IPS-NIHi7 (cell line): ENCODE data around the gene ENKD1.

Experiments used
- DNase-seq: peaks from one replicate; pipeline ENCODE4 v3.0.0; 2012; ENCODE audit warnings: mixed read lengths; ENCODE audit errors: extremely low spot score

The ENKD1 gene

DNA sequence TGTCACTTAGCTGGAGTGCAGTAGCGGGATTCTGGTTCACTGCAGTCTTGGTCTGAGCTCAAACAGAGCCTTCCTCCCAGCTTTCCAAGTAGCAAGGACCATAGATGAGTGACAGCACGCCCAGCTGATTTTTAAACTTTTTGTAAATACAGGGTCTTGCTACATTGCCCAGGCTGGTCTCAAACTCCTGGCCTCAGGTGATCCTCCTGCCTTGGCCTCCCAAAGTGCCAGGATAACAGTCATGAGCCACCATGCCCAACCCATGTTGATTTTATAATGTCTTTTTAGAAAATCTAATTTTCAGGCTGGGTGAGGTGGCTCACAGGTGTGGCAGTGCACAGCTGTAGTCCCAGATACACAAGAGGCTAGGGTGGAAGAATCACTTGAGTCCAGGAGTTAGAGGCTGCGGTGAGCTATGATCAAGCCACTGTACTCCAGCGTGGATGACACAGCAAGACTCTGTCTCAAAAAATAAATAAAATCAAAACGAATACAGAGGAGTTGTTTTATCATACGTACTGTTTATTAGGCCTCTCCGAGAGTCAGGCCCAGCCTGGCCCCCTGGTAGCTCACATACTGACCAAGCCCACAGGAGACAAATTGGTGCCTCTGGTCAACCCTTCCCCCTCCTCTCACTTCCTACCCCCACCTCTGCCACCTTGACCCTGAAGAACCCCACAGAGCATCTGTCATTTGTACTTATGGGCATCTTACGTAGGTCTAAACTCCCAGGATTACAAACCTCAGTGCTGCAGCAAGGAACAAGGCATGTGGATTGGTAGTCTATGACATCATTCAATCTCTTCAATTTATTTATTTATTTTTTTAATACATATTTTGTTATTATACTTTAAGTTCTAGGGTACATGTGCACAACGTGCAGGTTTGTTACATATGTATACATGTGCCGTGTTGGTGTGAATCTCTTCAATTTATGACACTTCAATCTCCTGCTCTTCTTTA, 13.7 kb upstream of the ENKD1 start:
- DNase-seq, result no peak

DNA sequence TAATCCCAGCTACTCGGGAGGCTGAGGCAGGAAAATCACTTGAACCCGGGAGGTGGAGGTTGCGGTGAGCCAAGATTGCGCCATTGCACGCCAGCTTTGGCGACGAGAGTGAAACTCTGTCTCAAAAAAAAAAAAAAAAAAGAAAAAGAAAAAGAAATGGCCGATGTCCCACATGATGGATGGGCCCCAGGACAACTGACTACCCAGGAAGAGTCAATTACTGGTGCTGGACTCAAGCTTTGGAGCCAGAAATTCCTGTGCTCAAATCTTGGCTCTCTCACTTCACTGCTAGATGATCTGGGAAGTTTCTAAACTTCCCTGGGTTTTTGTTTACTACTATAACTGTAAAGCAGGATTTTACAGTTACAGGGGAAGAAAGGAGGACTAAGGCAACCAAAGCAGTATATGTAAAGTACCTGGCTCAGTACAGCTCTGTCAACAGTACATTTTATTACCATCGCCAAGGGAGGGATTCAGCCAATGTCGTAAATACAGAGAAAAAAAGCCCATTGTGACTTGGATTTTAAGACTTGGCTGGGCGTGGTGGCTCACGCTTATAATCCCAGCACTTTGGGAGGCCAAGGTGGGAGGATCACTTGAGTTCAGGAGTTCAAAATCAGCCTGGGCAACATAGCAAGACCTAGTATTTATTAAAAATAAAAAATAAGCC, 11.9 kb upstream of the ENKD1 start:
- DNase-seq, result no peak

DNA sequence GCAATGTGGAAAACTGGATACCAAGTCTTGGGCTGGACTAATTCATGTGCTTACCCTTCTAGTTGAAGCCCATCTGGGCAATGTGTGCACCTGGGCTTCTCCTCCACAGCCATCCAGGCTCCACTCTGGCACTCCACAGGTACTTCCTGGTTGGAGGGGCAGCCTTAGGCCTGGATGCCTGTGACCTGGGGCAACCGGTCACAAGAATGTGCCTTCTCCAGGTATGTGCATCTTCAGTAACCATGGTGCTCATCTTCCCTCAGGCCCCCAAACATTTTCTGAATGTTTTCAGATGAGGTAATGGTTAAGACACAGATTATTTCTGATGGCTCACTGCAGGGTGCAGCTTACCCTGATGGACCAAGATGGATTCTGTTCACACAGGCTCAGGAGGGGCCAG, 11.2 kb upstream of the ENKD1 start:
- DNase-seq, result no peak

DNA sequence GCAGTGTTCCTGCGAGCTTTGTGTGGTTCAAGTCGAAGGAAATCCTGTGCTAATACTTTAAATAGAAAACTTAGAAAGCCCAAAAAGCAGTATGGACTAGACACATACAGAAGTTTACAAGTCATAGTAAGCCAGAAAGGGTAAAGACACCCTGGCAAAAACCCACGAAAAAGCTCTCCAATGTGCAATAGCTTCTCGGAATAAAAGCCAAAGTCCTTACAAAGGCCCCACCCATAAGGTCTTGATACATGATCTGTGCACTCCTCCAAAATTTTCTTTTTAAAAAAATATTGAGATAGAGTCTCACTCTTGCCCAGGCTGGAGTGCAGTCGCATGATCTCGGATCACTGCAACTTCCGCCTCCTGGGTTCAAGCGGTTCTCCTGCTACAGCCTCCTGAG, 10.4 kb upstream of the ENKD1 start:
- DNase-seq, result no peak

DNA sequence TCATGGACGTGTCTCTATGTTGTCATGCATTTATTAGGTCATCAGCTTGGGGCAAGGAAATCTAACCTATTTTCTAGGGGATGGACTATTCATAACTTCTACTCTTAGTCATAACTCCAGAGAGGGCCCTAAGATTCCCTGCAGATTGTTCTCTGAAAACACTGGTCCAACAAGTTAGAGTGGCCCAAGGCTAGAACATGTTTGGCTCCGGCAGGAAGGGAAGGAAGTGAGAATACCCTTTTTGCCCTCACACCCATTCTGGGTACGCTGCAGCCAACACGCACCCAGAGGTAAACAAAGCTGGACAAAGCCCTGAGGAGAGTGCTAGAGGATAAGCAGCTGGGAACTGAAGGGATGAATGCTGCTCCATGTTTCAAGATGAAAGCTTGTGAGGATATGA, 10.0 kb upstream of the ENKD1 start:
- DNase-seq, result no peak

DNA sequence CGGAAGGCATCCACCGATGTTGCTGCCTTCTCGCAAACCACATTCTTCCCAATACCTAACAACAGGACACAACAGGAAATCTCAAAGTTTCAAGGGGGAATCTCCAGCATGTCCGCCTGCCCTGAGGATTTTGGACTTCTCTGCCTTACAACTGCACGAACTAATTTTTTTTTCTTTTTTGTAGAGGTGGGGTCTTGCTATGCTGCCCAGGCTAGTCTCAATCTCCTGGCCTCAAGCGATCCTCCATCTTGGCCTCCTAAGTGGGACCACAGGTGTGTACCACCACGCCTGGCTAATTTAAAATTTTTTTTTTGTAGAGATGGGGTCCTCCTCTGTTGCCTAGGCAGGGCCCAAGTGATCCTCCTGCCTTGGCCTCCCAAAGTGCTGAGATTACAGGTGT, 9.4 kb upstream of the ENKD1 start:
- DNase-seq, result no peak

DNA sequence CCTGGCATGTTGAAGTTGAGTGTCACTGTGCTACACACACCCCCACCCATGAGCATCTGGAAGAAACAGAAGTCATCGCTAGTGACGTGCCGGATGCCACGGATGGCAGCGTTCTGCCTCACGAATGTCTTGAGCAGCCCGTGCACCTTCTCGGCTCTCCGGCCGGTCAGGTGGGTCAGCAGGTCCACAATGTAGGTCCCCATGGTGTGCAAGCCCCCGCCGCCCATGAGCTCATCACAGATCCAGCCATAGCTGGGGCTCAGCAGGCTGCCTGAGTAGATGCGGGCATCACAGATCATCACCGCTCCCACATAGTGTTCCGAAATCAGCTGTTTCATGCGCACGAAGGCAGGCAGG, 9.0 kb upstream of the ENKD1 start:
- no peak for DNase-seq

DNA sequence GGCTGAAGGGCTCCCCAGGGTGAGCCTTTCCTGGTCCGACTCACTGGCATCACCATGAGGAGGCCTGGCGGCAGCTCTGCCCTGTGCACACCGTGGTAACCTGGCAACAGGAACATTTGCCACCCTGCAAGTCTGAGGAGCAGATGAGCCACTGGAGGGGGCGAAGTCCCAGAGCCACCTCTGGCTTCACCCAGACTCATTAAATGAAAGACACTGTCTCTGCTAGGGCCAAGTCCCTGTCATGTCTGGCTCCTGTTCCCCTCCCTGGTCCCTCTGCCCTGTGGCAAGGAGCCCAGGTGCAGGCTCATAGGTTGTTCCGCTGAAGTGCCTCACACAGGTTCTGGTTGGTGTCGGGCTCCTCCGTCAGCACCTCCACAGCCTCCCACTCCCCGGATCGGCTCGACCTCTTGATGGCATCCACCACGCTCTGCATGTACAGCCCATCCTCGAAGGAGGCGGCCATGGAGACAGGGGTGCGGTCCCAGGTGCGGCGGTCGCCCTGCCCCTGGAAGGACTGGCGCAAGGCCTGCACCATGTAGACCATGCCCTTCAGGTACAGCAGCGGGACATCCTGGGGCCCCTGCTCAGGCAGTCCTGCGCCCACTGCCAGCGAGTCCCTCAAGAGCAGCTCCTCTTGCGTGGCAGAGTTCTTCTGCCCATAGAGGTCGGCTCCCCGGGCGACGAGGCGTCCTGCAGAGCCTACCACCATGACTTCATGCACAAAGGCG, 8.5 kb upstream of the ENKD1 start:
- no peak for DNase-seq

DNA sequence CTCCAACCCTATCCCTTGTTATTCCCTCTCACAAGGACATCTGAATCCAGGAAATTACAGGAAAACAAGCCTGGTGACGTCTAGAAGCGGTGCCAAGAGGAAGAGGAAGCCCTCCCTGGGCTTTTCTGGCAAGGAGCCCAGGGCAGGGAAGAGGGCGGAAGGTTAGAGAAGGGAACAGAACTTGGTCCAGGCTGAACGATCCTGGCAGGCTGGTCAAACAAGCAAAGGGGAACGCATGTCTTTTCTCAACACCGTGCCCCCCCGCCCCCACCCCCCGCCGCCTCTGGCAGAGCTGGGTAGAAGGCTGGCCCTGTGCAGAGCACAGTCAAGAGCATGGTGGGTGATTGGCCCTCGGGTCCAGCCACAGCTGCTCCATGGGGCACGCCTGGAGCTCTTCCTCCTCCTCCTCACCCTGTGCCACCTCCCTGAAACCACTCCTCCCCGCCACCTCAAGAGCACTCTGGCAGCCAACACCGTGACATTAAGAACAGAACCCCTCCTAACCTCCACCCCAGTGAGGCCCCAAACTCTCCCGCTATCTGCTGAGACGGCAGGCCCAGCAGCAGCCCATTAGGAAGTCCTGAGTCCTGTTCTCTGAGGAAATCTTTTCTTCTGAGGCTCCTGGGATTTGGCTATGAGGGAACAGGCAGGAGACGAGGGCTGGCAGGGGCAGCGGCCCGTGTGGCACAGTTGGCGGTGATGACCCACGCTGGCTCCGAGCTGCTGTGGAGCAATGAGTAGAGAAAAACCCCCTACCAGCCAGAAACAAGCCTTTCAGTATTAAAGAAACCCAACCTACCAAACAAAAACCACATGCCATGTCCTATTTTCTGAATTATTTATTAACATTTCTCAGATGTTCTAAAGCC, 7.4 kb upstream of the ENKD1 start:
- no peak for DNase-seq

DNA sequence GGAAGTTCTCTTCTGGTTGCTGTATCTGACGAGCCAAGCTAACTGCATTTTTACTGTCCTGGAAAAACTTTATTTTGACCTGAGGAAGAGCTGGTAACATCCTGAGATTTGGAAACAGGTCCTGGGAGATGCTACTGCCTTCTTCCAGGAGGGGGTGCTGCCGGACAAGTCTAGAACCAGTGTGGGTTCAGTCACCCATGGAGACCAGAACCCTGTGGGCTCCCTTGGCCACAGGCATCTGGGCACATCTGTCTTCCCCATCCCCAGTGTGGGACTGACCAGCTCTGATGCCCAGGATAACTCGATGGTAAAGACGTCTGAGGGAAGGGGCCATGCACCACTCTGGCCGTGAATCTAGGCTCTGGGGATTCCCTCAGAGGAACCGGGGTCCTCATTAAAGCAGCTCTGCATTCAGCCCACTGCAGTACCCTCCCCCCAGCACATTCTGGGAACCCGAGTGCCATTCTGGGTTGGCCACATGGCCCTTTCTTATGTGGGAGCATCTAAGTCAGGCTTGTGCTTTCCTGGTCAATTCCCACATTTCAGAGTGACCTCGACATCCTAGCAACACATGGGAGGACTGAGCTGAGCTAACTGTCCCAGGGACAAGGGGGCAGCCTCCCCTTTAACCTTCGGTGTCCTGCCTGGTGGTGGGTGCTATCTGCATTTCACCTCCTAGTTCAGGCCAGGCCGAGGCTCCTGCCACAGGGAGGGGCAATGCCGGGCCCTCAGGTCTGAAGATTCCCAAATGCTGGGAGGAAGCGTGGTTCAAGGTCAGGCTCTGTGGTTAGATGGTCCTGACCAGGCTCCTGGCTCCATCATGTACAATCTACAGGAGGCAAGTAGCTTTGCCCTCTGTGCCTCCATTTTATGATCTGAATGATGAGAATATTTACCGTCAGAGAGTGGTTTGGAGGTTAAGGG, 6.5 kb upstream of the ENKD1 start:
- peak; percentile 87 for DNase-seq

DNA sequence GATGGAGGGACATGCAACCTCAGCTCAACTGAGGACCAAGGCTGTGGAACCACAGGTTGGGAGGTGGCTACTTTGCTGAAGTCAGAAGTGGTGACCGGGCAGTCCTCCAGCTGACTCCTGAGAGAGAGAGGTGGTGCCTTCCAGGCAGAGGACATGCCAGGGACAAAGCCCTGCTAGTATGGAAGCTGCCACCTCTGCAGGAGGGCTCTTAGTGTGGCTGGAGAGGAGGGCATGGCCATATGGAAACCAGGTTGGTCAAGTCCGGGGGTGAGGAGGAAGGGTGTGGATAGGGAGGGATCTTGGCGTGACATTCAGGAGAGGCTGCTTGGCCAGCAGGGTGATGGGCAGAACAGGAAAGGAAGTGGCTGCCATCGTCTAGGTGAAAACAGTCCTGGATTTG, 5.8 kb upstream of the ENKD1 start:
- DNase-seq, result no peak

DNA sequence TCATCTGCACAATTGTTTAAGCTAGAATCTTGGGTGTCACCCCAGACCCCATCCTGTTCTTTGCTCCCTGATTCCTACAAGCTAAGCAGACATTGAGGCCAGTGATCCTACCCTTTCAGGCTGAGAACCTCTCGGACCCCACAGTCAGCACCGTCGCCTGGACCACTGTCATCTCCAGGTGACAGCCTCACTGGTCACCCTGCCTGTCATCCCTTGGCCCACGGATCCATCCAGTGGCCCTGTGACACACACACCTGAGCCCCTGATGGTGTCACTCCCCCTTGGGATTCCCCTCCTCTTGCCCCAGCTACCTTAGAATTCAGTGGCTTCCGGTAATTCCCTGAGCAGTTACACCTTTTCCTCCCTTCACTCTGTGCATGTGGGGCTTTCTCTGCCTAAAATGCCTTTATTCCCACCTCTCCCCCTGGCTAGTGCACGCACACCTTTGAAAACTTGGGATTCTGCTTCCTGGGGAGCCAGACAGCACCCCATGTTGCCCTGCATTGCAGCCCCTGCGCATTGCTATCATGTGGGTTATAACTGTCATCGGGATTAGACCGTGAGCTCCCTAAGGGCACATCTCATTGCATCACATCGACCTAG, 3.0 kb upstream of the ENKD1 start:
- DNase-seq, result no peak

DNA sequence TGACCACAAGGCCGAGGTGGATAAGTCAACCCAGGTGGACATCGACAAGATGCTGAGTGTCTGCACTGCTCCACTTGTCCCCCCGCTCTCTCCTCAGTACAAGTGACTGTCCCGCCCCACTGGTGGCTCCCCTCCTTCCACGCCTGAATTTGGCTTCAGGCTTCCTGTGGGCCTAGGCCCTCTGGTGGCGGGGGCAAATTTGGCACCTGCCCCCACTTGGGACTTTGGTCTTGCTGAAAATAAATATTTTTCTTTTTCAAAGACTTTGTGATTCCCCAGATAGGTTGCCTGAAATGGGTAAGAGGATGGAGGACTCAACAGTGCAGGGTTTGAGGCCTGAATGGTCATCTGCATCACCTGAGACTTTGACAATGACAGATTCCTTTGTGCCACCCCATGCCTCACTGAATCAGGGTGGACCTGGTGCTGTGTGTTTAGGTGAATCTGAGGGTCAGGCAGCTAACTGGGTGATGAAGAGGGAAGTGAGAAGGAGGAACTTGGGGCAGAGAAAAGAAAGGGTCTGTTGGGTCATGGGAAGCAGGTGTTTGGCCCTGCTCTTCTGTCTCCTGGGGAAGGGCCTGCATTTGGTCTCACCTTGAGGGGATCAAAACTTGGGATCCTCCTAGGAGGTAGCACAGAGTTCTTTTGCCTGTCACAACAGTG, 2.1 kb upstream of the ENKD1 start:
- DNase-seq, result no peak

DNA sequence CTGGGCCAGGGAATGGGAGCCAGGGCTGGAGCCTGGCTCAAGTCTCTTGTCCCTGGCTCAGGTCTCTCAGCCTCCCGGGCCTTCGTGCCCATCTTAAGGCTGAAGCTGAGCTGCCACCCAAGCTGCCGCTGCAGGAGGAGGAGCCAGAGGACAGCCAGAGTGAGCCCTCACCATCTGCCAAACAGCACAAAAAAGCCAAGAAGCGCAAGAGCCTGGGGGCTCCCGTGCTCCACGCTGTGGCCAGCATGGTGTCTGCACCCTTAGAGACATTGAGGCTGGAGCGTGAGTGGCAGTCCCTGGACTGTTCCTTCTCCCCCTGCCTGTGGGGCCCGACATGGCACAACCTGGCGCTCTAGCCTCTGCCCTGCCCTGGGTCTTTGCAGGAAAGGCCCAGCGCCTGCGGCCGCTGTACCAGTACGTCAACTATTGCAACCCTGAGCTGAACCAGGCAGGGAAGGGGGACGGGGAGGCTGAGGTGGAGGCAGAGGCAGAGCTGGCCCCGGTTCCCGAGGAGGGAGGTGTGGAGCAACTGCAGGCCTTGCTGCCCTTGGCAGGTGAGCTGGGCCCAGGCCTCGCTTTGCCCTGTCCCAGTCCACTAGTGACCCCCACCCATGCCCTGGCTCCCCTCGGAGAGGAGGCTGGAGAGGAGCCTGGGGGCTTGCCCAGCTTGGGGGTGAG, 1.4 kb upstream of the ENKD1 start:
- peak; percentile 91 for DNase-seq

DNA sequence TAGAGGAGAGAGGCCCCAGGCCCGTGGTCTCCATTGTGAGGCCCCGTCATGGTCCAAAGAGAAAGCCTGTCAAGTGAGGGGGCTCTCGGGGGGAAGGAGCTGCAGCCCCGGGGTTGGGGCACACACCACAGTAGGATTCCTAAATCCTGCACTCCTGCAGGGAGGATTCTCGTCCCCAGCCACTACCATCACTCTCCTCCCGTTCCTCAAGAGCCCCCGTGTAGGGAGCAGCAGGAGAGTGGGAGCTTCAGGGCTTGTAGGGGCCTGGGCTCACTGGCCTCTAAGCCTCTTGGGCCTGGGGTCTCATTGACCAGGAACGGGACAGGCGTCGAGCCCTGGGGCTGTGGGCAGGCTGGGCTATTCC, 885 bp upstream of the ENKD1 start:
- no peak for DNase-seq

DNA sequence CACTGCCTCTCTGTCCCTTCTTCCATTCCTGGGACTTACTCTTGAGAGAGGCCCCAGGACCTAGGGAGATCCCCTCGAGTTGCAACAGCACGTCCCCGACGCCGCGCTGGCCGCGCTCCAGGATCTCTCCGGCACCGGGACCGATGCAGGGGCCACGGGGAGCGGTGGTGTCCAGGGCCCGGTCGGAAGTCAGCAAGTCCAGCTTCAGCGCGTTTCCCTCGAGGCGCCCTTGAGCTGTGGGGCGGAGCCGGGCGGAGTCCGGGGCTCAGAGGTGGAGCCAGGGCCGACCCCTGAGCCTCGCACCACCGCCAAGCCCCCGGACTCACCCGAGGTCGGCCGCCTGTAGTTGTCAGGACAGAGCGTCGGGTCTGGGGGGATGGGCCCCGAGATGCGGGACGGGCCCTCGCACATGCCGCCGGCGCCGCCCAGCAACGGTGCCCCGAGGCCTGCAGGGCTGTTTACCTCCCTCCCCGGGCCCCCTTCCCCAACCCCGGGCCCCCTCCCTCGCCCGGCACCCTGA, 458 bp downstream of the ENKD1 start:
- DNase-seq, result peak; percentile 67

DNA sequence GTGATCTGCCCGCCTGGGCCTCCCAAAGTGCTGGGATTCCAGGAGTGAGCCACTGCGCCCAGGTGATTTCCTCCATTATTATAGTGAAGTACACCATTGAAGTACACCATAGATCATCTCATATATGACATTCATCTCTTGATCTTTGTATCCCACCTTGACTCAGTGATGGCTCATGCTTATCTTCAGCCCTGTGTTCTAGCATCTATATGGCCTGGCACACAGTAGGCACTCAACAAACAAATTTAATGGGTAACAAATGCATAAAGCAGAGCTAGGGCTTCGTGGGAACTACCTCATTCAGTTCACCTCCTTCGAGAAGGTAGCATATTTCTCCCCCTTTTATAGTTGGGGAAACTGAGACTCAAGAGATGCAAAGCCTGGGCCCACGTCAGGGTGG, 952 bp downstream of the ENKD1 start:
- DNase-seq, result no peak

DNA sequence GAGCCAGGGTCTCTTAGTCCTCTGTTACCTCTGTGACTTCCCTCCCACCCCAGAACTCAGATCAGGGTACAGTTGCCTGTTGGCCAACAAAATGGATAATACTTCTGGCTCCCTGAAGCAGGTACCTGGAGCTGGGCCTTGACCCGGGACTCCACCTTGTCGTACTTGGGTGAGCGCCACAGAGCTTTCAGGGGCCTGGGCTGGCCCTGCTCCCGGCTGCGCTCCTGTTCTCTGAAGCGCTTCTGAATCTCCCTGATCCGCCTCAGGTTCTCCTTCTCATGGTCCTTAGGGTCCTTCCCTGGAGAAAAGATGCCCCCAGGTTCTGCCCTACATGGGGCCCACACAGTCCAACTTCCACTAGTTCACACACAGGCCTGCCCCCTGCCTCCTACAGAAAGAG, 1.7 kb downstream of the ENKD1 start:
- DNase-seq, result no peak

DNA sequence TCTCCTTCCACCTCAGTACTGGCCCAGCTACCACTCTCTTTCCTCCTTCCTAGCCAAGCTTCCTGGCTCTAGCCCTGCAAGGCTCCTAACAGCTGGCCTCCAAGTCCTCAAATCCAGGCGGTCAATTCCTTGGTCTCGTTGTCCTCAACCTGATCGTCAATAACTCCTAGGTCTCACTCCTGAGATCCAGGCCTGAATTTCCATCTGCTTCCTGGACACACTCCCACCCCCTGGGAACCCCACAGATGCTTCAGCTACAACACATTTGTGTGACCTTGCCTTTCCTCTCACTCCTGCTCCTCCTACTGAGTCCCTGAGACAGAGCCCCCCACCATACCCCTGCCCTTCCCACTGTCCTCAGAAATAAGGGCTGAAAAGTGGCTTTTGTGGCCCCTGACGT, 2.3 kb downstream of the ENKD1 start:
- DNase-seq, result no peak
